OCI-LY1 (cell line): ENCODE data around the gene GET3.

ENCODE experiments used
- H2AFZ ChIP-seq: fragments of 200-600 bp; sonication (generic), shearing (Covaris generic); 2 replicates; pipeline ENCODE4 v1.6.0; 2014; ENCODE audit warnings: antibody characterized with exemption, mild to moderate bottlenecking, low read length
- H3F3A ChIP-seq: fragments of 200-600 bp; sonication (generic), shearing (Covaris generic); 2 replicates; pipeline ENCODE4 v1.6.0; 2014; ENCODE audit warnings: mild to moderate bottlenecking, antibody characterized with exemption, low read length, moderate library complexity; ENCODE audit not compliant: insufficient read depth
- H3K27ac ChIP-seq: fragments of 200-600 bp; sonication (generic); 2 replicates; pipeline ENCODE4 v1.5.1; 2014; ENCODE audit warnings: low read length, mixed run types, mild to moderate bottlenecking, low read depth; ENCODE audit not compliant: poor library complexity, severe bottlenecking
- H3K27me3 ChIP-seq: fragments of 200-600 bp; sonication (generic); 2 replicates; pipeline ENCODE4 v1.6.0; 2014; ENCODE audit warnings: antibody characterized with exemption, mild to moderate bottlenecking, low read length, moderate library complexity; ENCODE audit not compliant: insufficient read depth
- H3K36me3 ChIP-seq: fragments of 200-600 bp; sonication (generic); 2 replicates; pipeline ENCODE4 v1.6.1; 2014; ENCODE audit warnings: mild to moderate bottlenecking, antibody characterized with exemption, low read length, moderate library complexity, mixed read lengths; ENCODE audit not compliant: insufficient read depth
- H3K4me1 ChIP-seq: fragments of 200-600 bp; sonication (generic); 2 replicates; pipeline ENCODE4 v1.5.1; 2014; ENCODE audit warnings: mild to moderate bottlenecking, low read length, moderate library complexity; ENCODE audit not compliant: insufficient read depth, severe bottlenecking
- H3K4me2 ChIP-seq: fragments of 200-600 bp; sonication (generic), shearing (Covaris generic); 2 replicates; pipeline ENCODE4 v1.6.1; 2014; ENCODE audit warnings: low read length
- H3K4me3 ChIP-seq: fragments of 200-600 bp; sonication (generic); 2 replicates; pipeline ENCODE4 v1.5.1; 2014; ENCODE audit warnings: low read length, low read depth, mild to moderate bottlenecking, mixed read lengths; ENCODE audit not compliant: poor library complexity, severe bottlenecking
- H3K79me2 ChIP-seq: fragments of 200-600 bp; shearing (Covaris generic); 2 replicates; pipeline ENCODE4 v1.6.1; 2016; ENCODE audit warnings: mixed run types, low read length, mixed read lengths; ENCODE audit not compliant: insufficient read depth
- H3K9ac ChIP-seq: fragments of 200-600 bp; sonication (generic), shearing (Covaris generic); 2 replicates; pipeline ENCODE4 v1.6.1; 2014; ENCODE audit warnings: mild to moderate bottlenecking, low read length, mixed read lengths
- H3K9me2 ChIP-seq: fragments of 200-600 bp; sonication (generic), shearing (Covaris generic); 2 replicates; pipeline ENCODE4 v1.6.1; 2014; ENCODE audit warnings: low read depth, mild to moderate bottlenecking, low read length, mixed read lengths
- H3K9me3 ChIP-seq: fragments of 200-600 bp; shearing (Covaris generic); 2 replicates; pipeline ENCODE4 v1.6.1; 2014; ENCODE audit warnings: low read length, mixed read lengths
- H4K20me1 ChIP-seq: fragments of 200-600 bp; sonication (generic), shearing (Covaris generic); 2 replicates; pipeline ENCODE4 v1.6.0; 2016; ENCODE audit warnings: mild to moderate bottlenecking, low read length; ENCODE audit not compliant: insufficient read depth
- EZH2 ChIP-seq: fragments of 200-600 bp; sonication (generic), shearing (Covaris generic); IDR thresholded peaks from 2 replicates; pipeline ENCODE4 v1.8.0; 2017; ENCODE audit warnings: borderline replicate concordance, mixed run types, mild to moderate bottlenecking, antibody characterized with exemption, low read length, moderate library complexity, mixed read lengths
- TF ChIP-seq, protein P1 (sequence below): fragments of 200-600 bp; sonication (generic), shearing (Covaris generic); IDR thresholded peaks from 2 replicates; pipeline ENCODE4 v1.5.1; 2017; ENCODE audit warnings: mild to moderate bottlenecking, antibody characterized with exemption, low read length, moderate library complexity, mixed read lengths

Gene GET3

DNA sequence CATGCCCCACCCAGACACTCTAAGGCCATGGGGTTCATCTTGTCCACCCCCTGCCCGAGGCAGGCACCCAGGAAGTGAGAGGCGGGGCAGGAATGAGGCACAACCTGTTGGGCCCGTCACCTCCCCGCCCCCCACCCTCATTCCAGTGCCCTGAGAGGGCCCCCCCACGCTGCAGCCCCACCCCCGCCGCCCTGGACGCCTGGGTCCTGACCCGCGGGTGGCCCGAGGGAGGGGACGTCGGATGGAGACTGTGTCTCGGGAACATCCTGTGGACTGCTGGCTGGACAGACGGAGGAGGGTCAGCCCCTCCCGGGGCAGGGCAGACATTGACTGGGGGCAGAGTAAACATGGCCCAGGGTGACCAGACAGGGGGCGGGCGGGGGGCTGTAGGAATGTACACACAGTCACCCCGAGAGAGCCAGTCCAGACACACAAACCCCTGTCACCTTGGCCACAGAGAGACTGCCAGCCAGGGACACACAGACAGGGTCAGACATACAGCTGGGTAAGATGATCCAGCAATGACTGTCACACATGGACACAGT lies 46.6 kb downstream of the GET3 start:
- no peaks in the 10 kb centered on the region for H3K9me2 ChIP-seq
- H3K27ac ChIP-seq = peak overlapping the region; percentile 74
- TF ChIP-seq, protein P1, sequence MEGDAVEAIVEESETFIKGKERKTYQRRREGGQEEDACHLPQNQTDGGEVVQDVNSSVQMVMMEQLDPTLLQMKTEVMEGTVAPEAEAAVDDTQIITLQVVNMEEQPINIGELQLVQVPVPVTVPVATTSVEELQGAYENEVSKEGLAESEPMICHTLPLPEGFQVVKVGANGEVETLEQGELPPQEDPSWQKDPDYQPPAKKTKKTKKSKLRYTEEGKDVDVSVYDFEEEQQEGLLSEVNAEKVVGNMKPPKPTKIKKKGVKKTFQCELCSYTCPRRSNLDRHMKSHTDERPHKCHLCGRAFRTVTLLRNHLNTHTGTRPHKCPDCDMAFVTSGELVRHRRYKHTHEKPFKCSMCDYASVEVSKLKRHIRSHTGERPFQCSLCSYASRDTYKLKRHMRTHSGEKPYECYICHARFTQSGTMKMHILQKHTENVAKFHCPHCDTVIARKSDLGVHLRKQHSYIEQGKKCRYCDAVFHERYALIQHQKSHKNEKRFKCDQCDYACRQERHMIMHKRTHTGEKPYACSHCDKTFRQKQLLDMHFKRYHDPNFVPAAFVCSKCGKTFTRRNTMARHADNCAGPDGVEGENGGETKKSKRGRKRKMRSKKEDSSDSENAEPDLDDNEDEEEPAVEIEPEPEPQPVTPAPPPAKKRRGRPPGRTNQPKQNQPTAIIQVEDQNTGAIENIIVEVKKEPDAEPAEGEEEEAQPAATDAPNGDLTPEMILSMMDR = no peak
- TF ChIP-seq EZH2 = no peak
- H3K4me1 ChIP-seq = peaks cover 65% of the 10 kb centered on the region
- H3K79me2 ChIP-seq = no peaks in the 10 kb centered on the region
- no peak overlapping the region for H3K4me3 ChIP-seq
- H3K36me3 ChIP-seq = no peaks in the 10 kb centered on the region
- H3K9ac ChIP-seq = no peak overlapping the region
- H3F3A ChIP-seq = no peaks in the 10 kb centered on the region
- no peaks in the 10 kb centered on the region for H3K27me3 ChIP-seq
- H3K4me2 ChIP-seq = no peak overlapping the region
- no peak overlapping the region for H2AFZ ChIP-seq
- H4K20me1 ChIP-seq = no peaks in the 10 kb centered on the region
- H3K9me3 ChIP-seq = no peaks in the 10 kb centered on the region

DNA sequence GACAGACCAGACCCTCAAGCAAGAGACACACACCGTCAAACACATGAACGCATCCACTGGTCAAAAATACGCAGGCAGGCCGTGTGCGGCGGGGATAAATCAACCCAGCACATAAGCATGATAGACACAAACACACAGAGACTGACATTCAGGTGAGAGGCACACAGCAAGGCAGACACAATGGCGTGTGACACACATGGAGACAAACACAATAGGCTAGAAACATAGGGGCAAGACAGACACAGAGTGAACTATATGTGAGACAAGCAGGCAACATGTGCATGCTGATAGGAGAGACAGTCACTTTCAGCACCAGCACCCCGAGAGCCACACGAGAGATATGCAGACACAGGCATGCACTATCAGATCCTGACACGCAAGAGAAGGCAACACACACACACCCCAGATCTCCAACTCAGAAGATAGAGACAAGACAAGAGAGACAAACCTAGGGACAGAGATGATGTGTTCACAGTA lies 47.1 kb downstream of the GET3 start:
- no peaks in the 10 kb centered on the region for H3F3A ChIP-seq
- H3K4me2 ChIP-seq = no peak overlapping the region
- no peak overlapping the region for H2AFZ ChIP-seq
- TF ChIP-seq, protein P1 = no peak
- no peaks in the 10 kb centered on the region for H3K9me3 ChIP-seq
- no peaks in the 10 kb centered on the region for H4K20me1 ChIP-seq
- no peaks in the 10 kb centered on the region for H3K79me2 ChIP-seq
- no peak overlapping the region for H3K4me3 ChIP-seq
- H3K4me1 ChIP-seq = peaks cover 66% of the 10 kb centered on the region
- no peak overlapping the region; the same call in 1 of the 2 replicates for H3K9ac ChIP-seq
- H3K27ac ChIP-seq = peak overlapping the region; percentile 74
- H3K9me2 ChIP-seq = no peaks in the 10 kb centered on the region
- no peaks in the 10 kb centered on the region for H3K27me3 ChIP-seq
- H3K36me3 ChIP-seq = no peaks in the 10 kb centered on the region

DNA sequence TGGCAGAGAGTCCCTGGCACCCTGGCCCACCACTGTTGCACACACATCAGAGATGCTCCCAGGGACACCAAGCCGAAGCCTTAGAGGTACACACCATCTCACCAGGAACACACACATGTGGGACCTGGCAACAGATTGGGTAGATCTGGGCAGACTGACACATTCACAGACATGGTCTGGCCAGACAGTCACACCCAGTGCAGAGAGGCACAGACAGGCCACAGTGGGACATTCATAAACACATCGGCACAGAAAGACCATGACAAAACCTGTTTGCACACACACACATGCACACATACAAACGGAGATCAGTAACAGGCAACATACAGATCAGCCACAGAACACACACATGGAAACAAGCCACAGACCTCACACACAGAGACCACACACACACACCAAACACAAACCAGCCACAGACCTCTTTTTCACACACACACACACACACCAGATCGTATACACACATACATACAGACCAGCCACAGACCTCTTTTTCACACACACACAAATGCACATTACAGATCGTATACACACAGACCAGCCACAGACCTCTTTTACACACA lies 47.7 kb downstream of the GET3 start:
- Histone ChIP-seq H3K4me1 (peaks cover 67% of the 10 kb centered on the region), H3K4me3 (no peak overlapping the region), H4K20me1 (no peaks in the 10 kb centered on the region), H3K27me3 (no peaks in the 10 kb centered on the region), H3K9me2 (no peaks in the 10 kb centered on the region), H3K9me3 (no peaks in the 10 kb centered on the region), H3K36me3 (no peaks in the 10 kb centered on the region), H2AFZ (no peak overlapping the region), H3K9ac (no peak overlapping the region; the same call in 1 of the 2 replicates), H3K79me2 (no peaks in the 10 kb centered on the region), H3K27ac (peak overlapping the region; percentile 74), H3K4me2 (no peak overlapping the region), H3F3A (no peaks in the 10 kb centered on the region)
- TF ChIP-seq, protein P1 = no peak
